Mesenchymal stem cell (in vitro differentiated cells and primary cell): ENCODE measurements around the gene GRIK4.

Source experiments
- DNase-seq: peaks from one replicate; pipeline ENCODE4 v3.0.0-alpha.2; 2013
- H2AFZ ChIP-seq: one replicate; pipeline ENCODE4 v1.6.1; 2013; ENCODE audit warnings: low read depth, mild to moderate bottlenecking, control low read depth, inconsistent platforms, low read length, moderate library complexity
- H2AK5ac ChIP-seq: 2 replicates; pipeline ENCODE4 v1.6.1; 2013; ENCODE audit warnings: low read length, moderate library complexity, mild to moderate bottlenecking, inconsistent platforms; ENCODE audit not compliant: severe bottlenecking
- H2BK120ac ChIP-seq: one replicate; pipeline ENCODE4 v1.6.1; 2013; ENCODE audit warnings: low read depth, mild to moderate bottlenecking, inconsistent platforms, low read length, moderate library complexity
- H2BK12ac ChIP-seq, 2 experiments: one replicate each; pipeline ENCODE4 v1.6.1; 2013; ENCODE audit warnings: inconsistent platforms in 2 of 2, low read length in 2 of 2, mild to moderate bottlenecking in 2 of 2, moderate library complexity in 2 of 2, control low read depth in 1 of 2
- H2BK15ac ChIP-seq: one replicate; pipeline ENCODE4 v1.6.1; 2013; ENCODE audit warnings: mild to moderate bottlenecking, low read depth, inconsistent platforms; ENCODE audit not compliant: poor library complexity, severe bottlenecking
- H2BK5ac ChIP-seq: 2 replicates; pipeline ENCODE4 v1.6.1; 2013; ENCODE audit warnings: low read depth, mild to moderate bottlenecking, low read length, control low read depth, inconsistent platforms; ENCODE audit not compliant: poor library complexity, severe bottlenecking
- H3K14ac ChIP-seq, 2 experiments: one replicate each; pipeline ENCODE4 v1.6.1; 2013; ENCODE audit warnings: inconsistent platforms in 2 of 2, low read length in 2 of 2, control low read depth in 1 of 2, mild to moderate bottlenecking in 1 of 2, moderate library complexity in 1 of 2
- H3K18ac ChIP-seq, 2 experiments: one replicate each; pipeline ENCODE4 v1.6.1; 2013; ENCODE audit warnings: inconsistent platforms in 2 of 2, low read length in 2 of 2, control low read depth in 1 of 2, low read depth in 1 of 2, mild to moderate bottlenecking in 1 of 2
- H3K23ac ChIP-seq, 2 experiments: one replicate each; pipeline ENCODE4 v1.6.1; 2013; ENCODE audit warnings: inconsistent platforms in 2 of 2, low read length in 2 of 2, mild to moderate bottlenecking in 2 of 2, moderate library complexity in 2 of 2, control low read depth in 1 of 2
- H3K27ac ChIP-seq: 2 replicates; pipeline ENCODE4 v1.5.1; 2013; ENCODE audit warnings: mild to moderate bottlenecking, moderate library complexity, low read length, control low read depth, inconsistent platforms; ENCODE audit not compliant: poor library complexity, severe bottlenecking
- H3K27me3 ChIP-seq, 2 experiments: 2 replicates each; pipeline versions ENCODE4 v1.6.1 to v1.7.0; 2013; ENCODE audit warnings: low read length in 2 of 2, mild to moderate bottlenecking in 2 of 2, moderate library complexity in 2 of 2, control low read depth in 1 of 2, inconsistent platforms in 1 of 2; ENCODE audit not compliant: control insufficient read depth in 1 of 2, insufficient read depth in 1 of 2
- H3K36me3 ChIP-seq, 2 experiments: 2 replicates each; pipeline versions ENCODE4 v1.6.1 to v1.7.0; 2013; ENCODE audit warnings: low read length in 2 of 2, control low read depth in 1 of 2, inconsistent platforms in 1 of 2, low read depth in 1 of 2, mild to moderate bottlenecking in 1 of 2; ENCODE audit not compliant: insufficient read depth in 2 of 2, control insufficient read depth in 1 of 2
- H3K4ac ChIP-seq, 2 experiments: one replicate each; pipeline ENCODE4 v1.6.1; 2013; ENCODE audit warnings: inconsistent platforms in 2 of 2, low read length in 2 of 2, mild to moderate bottlenecking in 2 of 2, moderate library complexity in 2 of 2, control low read depth in 1 of 2, low read depth in 1 of 2
- H3K4me1 ChIP-seq: 2 replicates; pipeline ENCODE4 v1.6.1; 2013; ENCODE audit warnings: low read depth, low read length, control low read depth; ENCODE audit not compliant: control insufficient read depth, insufficient read depth
- H3K4me2 ChIP-seq: 2 replicates; pipeline ENCODE4 v1.6.1; 2013; ENCODE audit warnings: low read length, mild to moderate bottlenecking, inconsistent platforms; ENCODE audit not compliant: poor library complexity, severe bottlenecking
- H3K4me3 ChIP-seq, 2 experiments: 2 replicates each; pipeline versions ENCODE4 v1.5.1 to v1.7.0; 2013; ENCODE audit warnings: low read length in 2 of 2, mild to moderate bottlenecking in 2 of 2, control low read depth in 1 of 2, low read depth in 1 of 2; ENCODE audit not compliant: insufficient read depth in 1 of 2
- H3K79me1 ChIP-seq: replicated peaks from 2 replicates; pipeline ENCODE4 v1.6.1; 2013; ENCODE audit warnings: mild to moderate bottlenecking, control low read depth, low read length, inconsistent platforms; ENCODE audit not compliant: poor library complexity, severe bottlenecking
- H3K9ac ChIP-seq: 2 replicates; pipeline ENCODE4 v1.7.0; 2013; ENCODE audit warnings: mild to moderate bottlenecking, low read length, moderate library complexity
- H3K9me3 ChIP-seq: 2 replicates; pipeline ENCODE4 v1.7.0; 2013; ENCODE audit warnings: mild to moderate bottlenecking, low read length; ENCODE audit not compliant: control insufficient read depth
- H4K8ac ChIP-seq: one replicate; pipeline ENCODE4 v1.6.1; 2013; ENCODE audit warnings: inconsistent platforms, mild to moderate bottlenecking, low read length, moderate library complexity
- H4K91ac ChIP-seq: one replicate; pipeline ENCODE4 v1.6.1; 2013; ENCODE audit warnings: mild to moderate bottlenecking, low read length, inconsistent platforms
- WGBS: methylation state at CpG from one replicate; pipeline ENCODE4 v1.1.7; 2013; ENCODE audit warnings: mixed read lengths; 5-methylcytosine and 5-hydroxymethylcytosine counted together

Gene GRIK4

GRCh38 chr11:120801801-120802689, 290.5 kb downstream of the GRIK4 start:
- Histone ChIP-seq H3K4me1 (peaks cover 13% of the 10 kb centered on the region), H4K8ac (no peak overlapping the region), H2BK15ac (no peak overlapping the region), H3K4me2 (no peak overlapping the region), H3K27ac (no peak overlapping the region), H3K4me3 (no peak overlapping the region), H3K36me3 (no peaks in the 10 kb centered on the region), H2BK5ac (no peak overlapping the region), H3K9me3 (no peaks in the 10 kb centered on the region), H2BK120ac (no peak overlapping the region), H4K91ac (no peak overlapping the region), H2AFZ (no peak overlapping the region), H2BK12ac (no peak overlapping the region), H2AK5ac (no peak overlapping the region), H3K27me3 (peaks cover 2 to 44% of the 10 kb centered on the region in 2 experiments), H3K23ac (no peak overlapping the region), H3K79me1 (no peaks in the 10 kb centered on the region), H3K9ac (no peak overlapping the region), H3K18ac (no peak overlapping the region), H3K4ac (no peak overlapping the region), H3K14ac (no peak overlapping the region)
- WGBS, result 43% methylated on average over 7 of the region's 9 CpGs
- peak; percentile 58 for DNase-seq

GRCh38 chr11:120805960-120806555, 294.5 kb downstream of the GRIK4 start:
- no peak for DNase-seq
- H3K4me2 ChIP-seq, result no peak overlapping the region
- no peak overlapping the region for H3K9ac ChIP-seq
- H2BK120ac ChIP-seq, result no peak overlapping the region
- no peak overlapping the region for H3K18ac ChIP-seq
- H3K14ac ChIP-seq, result no peak overlapping the region
- H2AFZ ChIP-seq, result no peak overlapping the region
- 84% methylated on average over 9 of the region's 9 CpGs for WGBS
- no peaks in the 10 kb centered on the region for H3K36me3 ChIP-seq
- H4K8ac ChIP-seq, result no peak overlapping the region
- no peaks in the 10 kb centered on the region for H3K9me3 ChIP-seq
- no peak overlapping the region for H3K27ac ChIP-seq
- H2BK5ac ChIP-seq, result peak overlapping the region; percentile 40
- H3K23ac ChIP-seq, result no peak overlapping the region
- H2BK15ac ChIP-seq, result no peak overlapping the region
- H3K4ac ChIP-seq, result no peak overlapping the region
- H2BK12ac ChIP-seq, result no peak overlapping the region
- H2AK5ac ChIP-seq, result peak overlapping the region; percentile 74
- peaks cover 0 to 25% of the 10 kb centered on the region in 2 experiments for H3K27me3 ChIP-seq
- H3K79me1 ChIP-seq, result no peaks in the 10 kb centered on the region
- no peak overlapping the region for H4K91ac ChIP-seq
- peaks cover 30% of the 10 kb centered on the region for H3K4me1 ChIP-seq
- no peak overlapping the region for H3K4me3 ChIP-seq

GRCh38 chr11:120807414-120808150, 296.0 kb downstream of the GRIK4 start:
- Histone ChIP-seq H4K8ac (no peak overlapping the region), H2BK15ac (no peak overlapping the region), H2BK5ac (no peak overlapping the region), H3K4ac (no peak overlapping the region), H2BK120ac (no peak overlapping the region), H3K36me3 (no peaks in the 10 kb centered on the region), H3K4me2 (no peak overlapping the region), H3K9me3 (no peaks in the 10 kb centered on the region), H3K27ac (peak overlapping the region; percentile 90), H2AFZ (no peak overlapping the region), H3K79me1 (no peaks in the 10 kb centered on the region), H4K91ac (no peak overlapping the region), H2BK12ac (peak overlapping the region in 1 of 2 experiments; percentile 28), H3K4me1 (peaks cover 30% of the 10 kb centered on the region), H3K14ac (peak overlapping the region in 1 of 2 experiments; percentile 18), H3K4me3 (no peak overlapping the region), H3K18ac (no peak overlapping the region), H3K23ac (no peak overlapping the region), H3K9ac (no peak overlapping the region), H3K27me3 (peaks cover 0 to 17% of the 10 kb centered on the region in 2 experiments), H2AK5ac (peak overlapping the region; percentile 94)
- 45% methylated on average over 13 of the region's 13 CpGs for WGBS
- DNase-seq, result peak; percentile 93

GRCh38 chr11:120808616-120809050, 297.1 kb downstream of the GRIK4 start:
- H3K18ac ChIP-seq, result no peak overlapping the region
- H3K14ac ChIP-seq, result no peak overlapping the region
- peaks cover 0 to 18% of the 10 kb centered on the region in 2 experiments for H3K27me3 ChIP-seq
- no peak overlapping the region for H3K9ac ChIP-seq
- H2BK120ac ChIP-seq, result no peak overlapping the region
- H3K36me3 ChIP-seq, result no peaks in the 10 kb centered on the region
- no peak overlapping the region for H2BK5ac ChIP-seq
- peaks cover 30% of the 10 kb centered on the region for H3K4me1 ChIP-seq
- no peak for DNase-seq
- H4K91ac ChIP-seq, result no peak overlapping the region
- H3K79me1 ChIP-seq, result no peaks in the 10 kb centered on the region
- no peak overlapping the region for H3K4me2 ChIP-seq
- no peak overlapping the region for H3K4me3 ChIP-seq
- peak overlapping the region; percentile 92 for H2AK5ac ChIP-seq
- peak overlapping the region; percentile 36 for H4K8ac ChIP-seq
- no peak overlapping the region for H2AFZ ChIP-seq
- no peak overlapping the region for H3K23ac ChIP-seq
- H3K27ac ChIP-seq, result no peak overlapping the region
- H2BK15ac ChIP-seq, result no peak overlapping the region
- WGBS, result 79% methylated on average over 5 of the region's 5 CpGs
- no peaks in the 10 kb centered on the region for H3K9me3 ChIP-seq
- H3K4ac ChIP-seq, result no peak overlapping the region
- H2BK12ac ChIP-seq, result no peak overlapping the region
